HepG2 (cell line): ENCODE results near the gene RFX2. TPM values are rescaled to one million over a fixed set of nuclear protein-coding genes. Genes with fewer than 3 reads are reported as not detected.
A peak's percentile ranks its signal among the peaks of the same experiment; 100 is the strongest.

Experiments used
- EP300 ChIP-seq, 3 experiments: sonication (generic) in 1 of 3; formaldehyde crosslinking in 1 of 3; IDR thresholded peaks; 2 replicates each; pipeline versions ENCODE4 v1.5.1 to v1.6.1; 2011 to 2020; ENCODE audit warnings: low read depth in 2 of 3, low read length in 2 of 3, borderline replicate concordance in 1 of 3, improper control_type of control experiment in 1 of 3, mild to moderate bottlenecking in 1 of 3, missing genetic modification reagents in 1 of 3, moderate library complexity in 1 of 3
- HNRNPUL1 ChIP-seq: fragments of 200-400 bp; formaldehyde crosslinking; IDR thresholded peaks from 2 replicates; pipeline ENCODE4 v1.6.1; 2017; ENCODE audit warnings: low read depth, mild to moderate bottlenecking, low read length, moderate library complexity
- KLF6 ChIP-seq: IDR thresholded peaks from 2 replicates; pipeline ENCODE4 v1.8.0; 2016; ENCODE audit warnings: missing biosample characterization, missing genetic modification reagents
- SMARCE1 ChIP-seq: fragments of 450-650 bp; IDR thresholded peaks from 2 replicates; pipeline ENCODE4 v1.6.1; 2017; ENCODE audit warnings: borderline replicate concordance
- SRSF9 ChIP-seq: fragments of 200-400 bp; formaldehyde crosslinking; IDR thresholded peaks from 2 replicates; pipeline ENCODE4 v1.6.1; 2018; ENCODE audit warnings: borderline replicate concordance, mild to moderate bottlenecking, low read depth, low read length; ENCODE audit not compliant: insufficient read depth, poor library complexity, severe bottlenecking
- STAT6 ChIP-seq: sonication (generic); formaldehyde crosslinking; IDR thresholded peaks from 2 replicates; pipeline ENCODE4 v1.4.0; 2020; ENCODE audit warnings: missing genetic modification reagents, mild to moderate bottlenecking, borderline replicate concordance
- THAP11 ChIP-seq: IDR thresholded peaks from 2 replicates; pipeline ENCODE4 v1.6.1; 2016; ENCODE audit warnings: missing biosample characterization, missing genetic modification reagents
- ZFP36L1 ChIP-seq: sonication (generic); formaldehyde crosslinking; IDR thresholded peaks from 2 replicates; pipeline ENCODE4 v1.8.0; 2022; ENCODE audit warnings: mild to moderate bottlenecking, missing genetic modification reagents, moderate library complexity
- ZNF253 ChIP-seq: sonication (generic); formaldehyde crosslinking; IDR thresholded peaks from 2 replicates; pipeline ENCODE4 v1.8.0; 2022; ENCODE audit warnings: mild to moderate bottlenecking, missing genetic modification reagents, borderline replicate concordance
- ZNF343 ChIP-seq: sonication (generic); formaldehyde crosslinking; IDR thresholded peaks from 2 replicates; pipeline ENCODE4 v1.4.0; 2020; ENCODE audit warnings: mild to moderate bottlenecking, missing genetic modification reagents
- ZNF446 ChIP-seq: sonication (generic); formaldehyde crosslinking; IDR thresholded peaks from 2 replicates; pipeline ENCODE4 v1.5.0; 2020; ENCODE audit warnings: mild to moderate bottlenecking, missing genetic modification reagents
- ZNF549 ChIP-seq: sonication (generic); formaldehyde crosslinking; IDR thresholded peaks from 2 replicates; pipeline ENCODE4 v1.5.0; 2020; ENCODE audit warnings: missing genetic modification reagents
- polyA plus RNA-seq, 8 experiments: library from polyadenylated mRNA; depleted of rRNA in 3 of 8; stranded (reverse) in 7 of 8; unstranded in 1 of 8; fragments of >200 nt; fragmentation: Illumina TruSeq in 4 of 8; extraction: Trizol in 4 of 8; gene quantifications; 2 replicates each; pipeline versions ENCODE4 v1.2.1 to v1.2.3, GENCODE V29; 2011 to 2016; ENCODE audit warnings: low read depth in 4 of 8, missing spikeins in 1 of 8, mixed read lengths in 1 of 8; ENCODE audit not compliant: insufficient read depth in 1 of 8
- total RNA-seq, 5 experiments: library from RNA; depleted of rRNA; stranded (reverse); fragments of >200 nt; fragmentation: Illumina TruSeq; extraction: Trizol; gene quantifications; 2 replicates each; pipeline ENCODE4 v1.2.3, GENCODE V29; 2016; ENCODE audit warnings: low read depth in 1 of 5
- TF ChIP-seq, protein P1 (sequence below): sonication (generic); formaldehyde crosslinking; IDR thresholded peaks from 2 replicates; pipeline ENCODE4 v1.4.0; 2020; ENCODE audit warnings: mild to moderate bottlenecking, missing genetic modification reagents, borderline replicate concordance
- TF ChIP-seq, protein P2 (sequence below): sonication (generic); formaldehyde crosslinking; IDR thresholded peaks from 2 replicates; pipeline ENCODE4 v1.4.0; 2020; ENCODE audit warnings: missing genetic modification reagents
- TF ChIP-seq, protein P3 (sequence below): sonication (generic); formaldehyde crosslinking; IDR thresholded peaks from 2 replicates; pipeline ENCODE4 v1.8.0; 2022; ENCODE audit warnings: missing genetic modification reagents, low read depth, mild to moderate bottlenecking, borderline replicate concordance

Gene RFX2
- total and polyA plus RNA-seq, 2 of the 13 experiments (the other 11 are each of a cell fraction or from before 2014, with no cell fraction given) = 2.8 to 3.3 TPM

DNA sequence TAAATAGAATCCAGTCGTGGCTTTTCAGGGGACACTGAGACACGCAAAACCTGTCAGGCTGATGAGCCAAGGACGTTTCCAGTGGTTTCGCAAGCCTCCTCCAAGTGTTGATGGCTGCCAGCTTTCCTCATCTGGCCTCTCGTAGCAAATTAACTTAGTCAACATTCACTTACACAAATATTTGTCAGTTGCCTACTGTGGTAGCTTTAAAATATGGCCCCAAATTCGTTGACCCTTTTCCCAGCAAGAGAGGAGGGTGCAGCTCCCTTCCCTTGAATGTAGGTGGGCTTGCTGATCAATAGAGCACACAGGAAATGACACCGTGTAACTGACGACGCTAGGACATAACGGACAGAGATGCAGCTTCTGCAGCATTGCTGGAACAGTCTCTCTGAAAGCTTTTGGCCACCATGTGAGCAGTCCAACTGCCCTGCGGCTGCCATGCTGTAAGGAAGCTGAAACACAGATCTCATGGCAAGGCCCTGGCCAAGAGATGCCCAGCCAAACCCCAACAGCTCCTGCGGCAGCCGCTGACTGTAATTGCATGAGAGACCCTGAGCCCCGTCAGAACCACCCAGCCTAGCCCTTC is 126.8 kb downstream of the RFX2 start (continued):
- TF ChIP-seq, protein P1, sequence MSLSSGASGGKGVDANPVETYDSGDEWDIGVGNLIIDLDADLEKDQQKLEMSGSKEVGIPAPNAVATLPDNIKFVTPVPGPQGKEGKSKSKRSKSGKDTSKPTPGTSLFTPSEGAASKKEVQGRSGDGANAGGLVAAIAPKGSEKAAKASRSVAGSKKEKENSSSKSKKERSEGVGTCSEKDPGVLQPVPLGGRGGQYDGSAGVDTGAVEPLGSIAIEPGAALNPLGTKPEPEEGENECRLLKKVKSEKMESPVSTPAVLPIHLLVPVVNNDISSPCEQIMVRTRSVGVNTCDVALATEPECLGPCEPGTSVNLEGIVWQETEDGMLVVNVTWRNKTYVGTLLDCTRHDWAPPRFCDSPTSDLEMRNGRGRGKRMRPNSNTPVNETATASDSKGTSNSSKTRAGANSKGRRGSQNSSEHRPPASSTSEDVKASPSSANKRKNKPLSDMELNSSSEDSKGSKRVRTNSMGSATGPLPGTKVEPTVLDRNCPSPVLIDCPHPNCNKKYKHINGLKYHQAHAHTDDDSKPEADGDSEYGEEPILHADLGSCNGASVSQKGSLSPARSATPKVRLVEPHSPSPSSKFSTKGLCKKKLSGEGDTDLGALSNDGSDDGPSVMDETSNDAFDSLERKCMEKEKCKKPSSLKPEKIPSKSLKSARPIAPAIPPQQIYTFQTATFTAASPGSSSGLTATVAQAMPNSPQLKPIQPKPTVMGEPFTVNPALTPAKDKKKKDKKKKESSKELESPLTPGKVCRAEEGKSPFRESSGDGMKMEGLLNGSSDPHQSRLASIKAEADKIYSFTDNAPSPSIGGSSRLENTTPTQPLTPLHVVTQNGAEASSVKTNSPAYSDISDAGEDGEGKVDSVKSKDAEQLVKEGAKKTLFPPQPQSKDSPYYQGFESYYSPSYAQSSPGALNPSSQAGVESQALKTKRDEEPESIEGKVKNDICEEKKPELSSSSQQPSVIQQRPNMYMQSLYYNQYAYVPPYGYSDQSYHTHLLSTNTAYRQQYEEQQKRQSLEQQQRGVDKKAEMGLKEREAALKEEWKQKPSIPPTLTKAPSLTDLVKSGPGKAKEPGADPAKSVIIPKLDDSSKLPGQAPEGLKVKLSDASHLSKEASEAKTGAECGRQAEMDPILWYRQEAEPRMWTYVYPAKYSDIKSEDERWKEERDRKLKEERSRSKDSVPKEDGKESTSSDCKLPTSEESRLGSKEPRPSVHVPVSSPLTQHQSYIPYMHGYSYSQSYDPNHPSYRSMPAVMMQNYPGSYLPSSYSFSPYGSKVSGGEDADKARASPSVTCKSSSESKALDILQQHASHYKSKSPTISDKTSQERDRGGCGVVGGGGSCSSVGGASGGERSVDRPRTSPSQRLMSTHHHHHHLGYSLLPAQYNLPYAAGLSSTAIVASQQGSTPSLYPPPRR (CRISPR knock-in tag) = peak; percentile 73; the same call in 1 of the 2 replicates
- no peak for TF ChIP-seq ZNF343 (CRISPR knock-in tag)
- no peak for TF ChIP-seq SMARCE1
- TF ChIP-seq KLF6 (CRISPR knock-in tag) = no peak
- TF ChIP-seq, protein P2, sequence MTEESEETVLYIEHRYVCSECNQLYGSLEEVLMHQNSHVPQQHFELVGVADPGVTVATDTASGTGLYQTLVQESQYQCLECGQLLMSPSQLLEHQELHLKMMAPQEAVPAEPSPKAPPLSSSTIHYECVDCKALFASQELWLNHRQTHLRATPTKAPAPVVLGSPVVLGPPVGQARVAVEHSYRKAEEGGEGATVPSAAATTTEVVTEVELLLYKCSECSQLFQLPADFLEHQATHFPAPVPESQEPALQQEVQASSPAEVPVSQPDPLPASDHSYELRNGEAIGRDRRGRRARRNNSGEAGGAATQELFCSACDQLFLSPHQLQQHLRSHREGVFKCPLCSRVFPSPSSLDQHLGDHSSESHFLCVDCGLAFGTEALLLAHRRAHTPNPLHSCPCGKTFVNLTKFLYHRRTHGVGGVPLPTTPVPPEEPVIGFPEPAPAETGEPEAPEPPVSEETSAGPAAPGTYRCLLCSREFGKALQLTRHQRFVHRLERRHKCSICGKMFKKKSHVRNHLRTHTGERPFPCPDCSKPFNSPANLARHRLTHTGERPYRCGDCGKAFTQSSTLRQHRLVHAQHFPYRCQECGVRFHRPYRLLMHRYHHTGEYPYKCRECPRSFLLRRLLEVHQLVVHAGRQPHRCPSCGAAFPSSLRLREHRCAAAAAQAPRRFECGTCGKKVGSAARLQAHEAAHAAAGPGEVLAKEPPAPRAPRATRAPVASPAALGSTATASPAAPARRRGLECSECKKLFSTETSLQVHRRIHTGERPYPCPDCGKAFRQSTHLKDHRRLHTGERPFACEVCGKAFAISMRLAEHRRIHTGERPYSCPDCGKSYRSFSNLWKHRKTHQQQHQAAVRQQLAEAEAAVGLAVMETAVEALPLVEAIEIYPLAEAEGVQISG (CRISPR knock-in tag) = no peak
- TF ChIP-seq, protein P3, sequence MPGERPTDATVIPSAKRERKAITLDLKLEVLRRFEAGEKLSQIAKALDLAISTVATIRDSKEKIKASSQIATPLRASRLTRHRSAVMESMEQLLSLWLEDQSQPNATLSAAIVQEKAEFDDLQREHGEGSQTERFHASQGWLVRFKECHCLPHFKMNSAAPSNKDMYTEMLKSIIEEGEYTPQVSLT (CRISPR knock-in tag) = no peak
- no peak for TF ChIP-seq SRSF9
- no peak for TF ChIP-seq ZNF549
- TF ChIP-seq EP300 (IDR thresholded peaks at IDR 0.05; ENCODE audit: low read depth in 2 of 2, low read length in 2 of 2) = peak in 1 of 2 experiments; percentile 39; a peak in 1 of 4 replicates
- no peak for TF ChIP-seq EP300 (CRISPR knock-in tag; IDR thresholded peaks at IDR 0.05; ENCODE audit: borderline replicate concordance)
- no peak for TF ChIP-seq ZNF446 (CRISPR knock-in tag)
- no peak for TF ChIP-seq STAT6 (CRISPR knock-in tag)
- TF ChIP-seq HNRNPUL1 = no peak
- TF ChIP-seq ZFP36L1 (CRISPR knock-in tag) = 0 out of 2 replicates have a peak, but pooled peaks have one; percentile 34
- no peak for TF ChIP-seq ZNF253
- TF ChIP-seq THAP11 (CRISPR knock-in tag) = peak; percentile 51; the same call in 1 of the 2 replicates
